ENCODE results near the gene KSR1.
"Not testable (repeated sequence)": the region's sequence is repeated elsewhere in the genome, so short reads cannot be mapped to it uniquely, and the experiment has no call there.

The KSR1 gene

DNA sequence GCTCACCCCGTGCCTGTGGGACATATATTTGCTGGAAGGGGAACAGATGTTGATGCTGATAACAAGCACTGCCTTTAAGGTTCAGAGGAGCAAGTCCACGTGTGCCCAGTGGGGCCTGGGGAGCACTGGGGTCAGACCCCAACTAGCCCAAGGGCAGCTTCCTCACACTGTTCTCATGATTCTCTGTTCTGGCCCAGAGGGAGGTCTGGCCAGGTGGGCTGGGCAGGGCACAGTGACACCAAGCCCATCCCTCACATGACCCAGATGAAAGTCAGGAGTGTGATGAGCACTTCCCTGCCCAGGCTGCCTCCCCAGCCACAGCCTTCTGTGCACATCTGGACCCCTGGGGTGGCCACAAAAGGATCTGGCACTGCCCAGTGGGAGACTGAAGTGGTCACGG lies 29.8 kb upstream of the KSR1 start:
- not testable (repeated sequence) for DNase-seq (ENCODE audit: low read depth)

GRCh38 chr17:27427166-27427862 lies 28.9 kb upstream of the KSR1 start:
- DNase-seq (ENCODE audit: low read depth) = not testable (repeated sequence)

DNA sequence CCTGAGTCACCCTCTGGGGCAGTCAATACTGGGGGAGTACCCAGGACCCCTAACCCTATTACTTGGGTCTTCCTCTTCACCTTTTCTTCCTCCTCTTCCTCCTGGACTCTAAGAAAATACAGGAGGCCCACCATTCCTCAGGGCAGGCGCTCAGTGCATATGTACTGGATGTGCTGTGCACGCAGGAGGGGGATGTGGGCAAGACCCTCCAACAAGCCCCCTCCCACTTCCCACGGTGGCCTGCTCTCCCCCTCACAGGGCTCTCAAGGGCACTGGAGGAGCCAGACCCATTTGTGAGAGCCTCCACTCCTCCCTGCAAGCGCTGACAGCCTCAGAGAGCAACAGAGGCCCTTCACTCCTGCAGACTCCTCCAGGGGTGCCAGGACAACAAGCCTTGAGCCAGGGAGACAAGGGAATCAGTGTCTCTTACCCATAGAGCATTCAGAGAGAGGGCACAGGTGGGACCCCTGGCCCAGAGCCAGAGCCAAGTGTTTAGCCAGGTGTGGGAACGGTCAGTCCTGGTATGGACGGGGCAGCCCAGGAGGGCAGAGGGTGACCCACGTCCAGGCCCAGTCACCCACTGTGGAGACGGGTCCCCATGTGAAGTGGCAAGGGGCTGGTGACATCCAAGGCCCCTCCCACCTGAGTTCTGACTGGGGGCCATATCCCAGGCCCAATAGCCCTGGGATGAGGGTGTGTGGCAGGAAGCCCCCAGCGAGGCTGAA lies 27.3 kb upstream of the KSR1 start:
- no peak for DNase-seq (ENCODE audit: low read depth)

DNA sequence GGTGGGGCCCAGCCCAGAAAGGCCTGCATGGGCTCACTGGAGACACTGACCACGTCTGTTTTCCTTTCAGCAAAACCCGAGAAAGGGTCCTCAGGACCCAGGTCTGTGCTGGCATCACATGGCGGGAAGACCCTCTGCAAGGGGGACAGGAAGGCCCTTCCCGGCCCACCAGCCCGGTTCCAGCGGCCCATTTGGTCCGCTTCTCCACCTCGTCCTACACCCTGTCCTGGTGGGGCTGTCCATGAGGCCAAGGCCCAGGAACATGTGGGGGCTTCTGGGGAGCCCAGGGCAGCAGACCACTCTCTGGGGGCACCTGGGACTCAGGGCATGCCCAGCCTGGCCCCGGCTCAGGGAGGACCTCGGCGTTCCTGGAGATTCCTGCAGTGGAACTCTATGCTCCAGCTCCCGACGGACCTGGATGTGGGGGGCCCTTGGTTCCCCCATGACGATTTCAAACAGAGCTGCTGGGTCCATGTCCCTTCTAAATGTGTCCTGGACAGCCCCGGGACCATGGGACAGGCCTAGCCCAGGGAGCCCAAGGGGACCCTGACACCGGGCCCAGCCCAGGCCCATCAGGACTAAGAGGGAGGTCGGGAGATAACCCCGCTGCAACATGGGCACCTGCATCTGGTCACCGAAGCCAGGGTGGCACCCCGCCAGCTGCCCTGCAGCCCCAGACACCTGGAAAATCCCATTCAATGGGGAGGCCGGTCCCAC lies 26.4 kb upstream of the KSR1 start:
- no peak for DNase-seq (ENCODE audit: low read depth)

DNA sequence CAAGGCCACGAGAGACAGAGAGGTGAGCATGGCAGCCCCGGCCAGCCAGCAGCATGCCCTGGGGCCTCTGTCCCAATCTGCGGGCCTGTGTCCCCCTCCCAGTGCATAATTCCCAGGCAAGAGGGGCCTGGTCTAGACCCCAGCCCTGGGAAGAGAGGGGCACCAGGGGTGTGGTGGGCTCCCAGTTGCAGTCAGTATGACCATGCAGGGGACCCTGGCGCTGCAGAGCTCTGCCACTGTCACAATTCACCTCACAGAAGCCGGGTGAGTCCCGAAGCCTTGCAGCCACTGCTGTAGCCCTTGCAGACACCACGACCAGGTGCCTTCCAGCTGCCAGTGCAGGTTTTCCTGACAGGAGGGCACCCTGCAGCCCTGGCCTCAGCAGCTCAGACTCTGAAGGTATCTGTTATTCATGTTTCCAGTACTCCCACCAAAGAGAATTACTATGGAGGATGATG lies 25.8 kb upstream of the KSR1 start:
- DNase-seq (ENCODE audit: low read depth) = no peak

DNA sequence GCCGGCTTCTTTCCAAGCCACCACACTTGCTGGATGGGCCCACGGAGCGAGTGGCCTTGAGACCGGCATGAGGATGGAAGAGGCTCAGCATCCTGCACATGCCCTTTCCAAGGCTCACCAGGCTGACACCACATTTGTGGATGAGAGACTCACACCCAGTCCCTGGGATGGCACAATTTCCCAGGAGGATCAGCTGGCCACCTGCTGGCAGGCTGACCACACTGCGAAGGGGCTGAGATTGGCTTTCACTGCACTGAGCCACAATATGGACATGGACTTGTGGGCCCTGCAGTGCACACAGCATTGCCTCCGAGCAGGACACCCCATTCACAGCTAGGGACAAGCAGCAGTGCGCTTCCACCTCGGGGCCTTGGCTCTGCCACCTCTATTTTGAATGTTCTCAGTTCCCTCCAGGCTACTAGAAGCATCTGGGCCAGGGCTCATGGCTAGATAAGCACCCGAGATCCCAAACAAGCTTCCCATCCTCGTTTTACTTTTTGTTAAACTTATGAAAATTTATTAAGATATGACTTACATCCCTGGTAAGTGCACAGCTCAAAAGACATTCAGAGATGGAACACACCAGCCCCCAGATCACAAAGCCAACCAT lies 25.3 kb upstream of the KSR1 start:
- no peak for DNase-seq (ENCODE audit: low read depth)

DNA sequence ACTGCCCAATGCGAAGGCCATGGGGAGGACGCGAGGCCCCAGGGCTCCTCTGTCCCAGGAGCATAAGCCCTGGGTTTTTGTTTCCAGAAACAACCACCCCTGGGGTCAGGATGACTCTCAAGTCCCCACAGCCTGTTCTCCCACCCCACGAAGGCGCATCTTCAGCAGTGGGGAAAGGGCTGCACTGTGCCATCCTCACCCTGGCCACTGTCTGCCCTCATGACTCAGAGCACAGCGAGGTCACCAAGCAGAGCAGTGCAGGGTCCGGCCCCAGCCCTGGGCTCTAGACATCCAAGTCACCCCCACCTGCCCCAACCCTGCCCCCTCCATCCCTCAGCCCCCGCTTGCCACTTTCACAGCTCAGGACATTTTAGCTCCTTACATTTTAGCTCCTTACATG lies 22.7 kb upstream of the KSR1 start:
- DNase-seq (ENCODE audit: low read depth) = no peak

DNA sequence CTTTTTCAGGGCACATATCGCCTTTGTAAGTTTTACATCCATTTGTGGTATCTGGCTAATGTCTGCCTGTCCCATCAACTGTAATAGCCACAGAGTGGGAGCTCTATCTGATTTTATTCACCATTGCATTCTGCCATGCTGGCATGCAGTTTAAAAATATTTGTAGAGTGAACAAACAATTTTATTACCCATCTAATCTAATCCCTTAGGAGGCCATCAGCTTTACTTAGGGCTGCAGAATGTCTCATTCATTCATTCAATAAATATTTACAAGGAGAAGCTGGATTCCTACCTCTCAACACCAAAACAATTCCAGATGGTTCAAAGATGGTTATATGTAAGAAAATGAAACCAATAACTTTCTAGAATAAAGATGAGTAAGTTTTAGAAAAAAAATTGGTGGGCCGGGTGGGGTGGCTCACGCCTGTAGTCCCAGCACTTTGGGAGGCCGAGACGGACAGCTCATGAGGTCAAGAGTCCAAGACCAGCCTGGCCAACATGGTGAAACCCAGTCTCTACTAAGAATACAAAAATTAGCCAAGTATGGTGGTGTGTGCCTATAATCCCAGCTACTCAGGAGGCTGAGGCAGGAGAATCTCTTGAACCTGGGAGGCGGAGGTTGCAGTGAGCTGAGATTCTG lies 20.7 kb upstream of the KSR1 start:
- DNase-seq (ENCODE audit: low read depth) = not testable (repeated sequence)

- DNase-seq (ENCODE audit: low read depth) = no peak
Observed at GRCh38 chr17:27438348-27438998, 17.8 kb upstream of the KSR1 start.

- DNase-seq (ENCODE audit: low read depth) = no peak
Observed at GRCh38 chr17:27439342-27439741, 16.9 kb upstream of the KSR1 start.

DNA sequence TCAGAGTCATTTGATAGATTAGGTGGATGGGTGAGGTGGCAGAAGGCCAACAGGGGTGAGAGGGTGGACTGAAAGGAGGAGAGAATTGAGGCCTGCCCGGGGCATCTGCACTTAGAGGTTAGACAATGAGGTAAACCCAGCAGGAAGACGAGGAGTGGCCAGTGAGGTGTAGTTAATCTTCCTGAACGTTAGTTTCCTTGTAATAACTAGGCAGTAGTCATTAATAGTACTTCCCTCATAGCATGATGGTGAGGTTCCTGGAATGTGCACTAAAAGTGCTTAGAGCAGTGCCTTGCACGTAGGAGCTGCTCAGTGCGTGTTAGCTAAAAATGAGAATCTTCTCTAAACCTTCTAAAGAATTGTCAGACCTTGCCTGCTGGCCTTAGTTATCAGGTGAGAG lies 13.5 kb upstream of the KSR1 start:
- no peak for DNase-seq (ENCODE audit: low read depth)

DNA sequence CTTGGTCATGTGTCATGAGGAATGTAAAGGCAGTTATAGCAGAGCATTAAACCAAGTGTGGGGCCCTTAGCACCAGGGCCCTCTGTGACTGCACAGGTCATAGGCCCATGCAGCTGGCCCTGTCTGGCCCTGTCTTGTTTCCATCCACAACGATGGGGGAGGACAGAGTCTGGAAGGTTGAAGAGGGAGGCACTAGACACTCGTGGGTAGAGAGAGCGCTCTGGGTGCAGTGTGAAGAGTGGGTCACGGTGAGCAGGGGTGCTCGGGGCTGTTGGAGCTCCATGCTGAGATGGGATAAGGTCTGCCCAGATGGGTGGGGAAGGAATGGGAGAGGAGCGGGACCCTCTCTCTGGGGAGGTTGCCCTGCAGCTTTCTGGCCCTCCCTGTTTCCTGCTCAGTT lies 12.8 kb upstream of the KSR1 start:
- DNase-seq (ENCODE audit: low read depth) = no peak

DNA sequence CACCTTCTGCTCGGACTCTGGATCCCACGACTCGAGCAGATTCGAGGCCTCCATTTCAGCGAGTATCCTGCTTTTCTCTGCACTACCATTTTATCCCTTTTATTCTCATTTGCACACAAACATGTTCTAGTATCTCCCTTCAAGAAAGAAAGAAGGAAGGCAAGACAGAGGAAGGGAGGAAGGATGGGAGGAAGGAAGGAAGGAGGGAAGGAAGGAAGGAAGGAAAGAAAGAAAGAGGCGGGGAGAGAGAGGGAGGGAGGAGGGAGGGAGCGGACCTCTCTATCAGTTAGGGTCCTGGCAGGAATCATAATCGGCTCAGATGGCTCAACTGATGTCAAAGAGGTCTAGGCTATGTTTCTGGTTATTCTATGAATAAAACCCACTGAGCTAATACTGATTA lies 10.3 kb upstream of the KSR1 start:
- DNase-seq (ENCODE audit: low read depth) = no peak

GRCh38 chr17:27446569-27447301 lies 9.5 kb upstream of the KSR1 start:
- no peak for DNase-seq (ENCODE audit: low read depth)

- not testable (repeated sequence) for DNase-seq (ENCODE audit: low read depth)
Observed at GRCh38 chr17:27448534-27448933, 7.7 kb upstream of the KSR1 start.

DNA sequence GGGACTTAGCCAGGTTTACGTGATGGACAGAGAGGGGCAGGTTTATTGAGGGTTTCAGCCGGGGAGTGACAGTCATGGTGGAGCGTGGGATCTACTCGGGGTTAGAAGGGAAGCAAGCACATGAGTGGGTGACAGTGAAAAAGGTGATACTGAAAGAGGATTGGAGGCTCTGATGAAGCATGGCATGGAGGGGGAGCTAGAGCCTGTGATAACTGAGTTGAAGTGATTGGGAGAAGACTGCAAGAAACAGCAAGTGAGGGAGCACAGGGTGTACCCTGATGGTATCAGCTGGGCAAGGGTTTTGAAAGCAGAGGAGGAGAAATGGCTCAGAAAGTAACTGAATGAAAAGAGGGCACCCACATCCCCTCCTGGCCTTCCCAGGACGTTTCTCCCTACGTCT lies 6.7 kb upstream of the KSR1 start:
- no peak for DNase-seq (ENCODE audit: low read depth)

- no peak for DNase-seq (ENCODE audit: low read depth)
Observed at GRCh38 chr17:27449988-27450387, 6.3 kb upstream of the KSR1 start.

GRCh38 chr17:27450416-27450815 lies 5.8 kb upstream of the KSR1 start:
- no peak for DNase-seq (ENCODE audit: low read depth)

DNA sequence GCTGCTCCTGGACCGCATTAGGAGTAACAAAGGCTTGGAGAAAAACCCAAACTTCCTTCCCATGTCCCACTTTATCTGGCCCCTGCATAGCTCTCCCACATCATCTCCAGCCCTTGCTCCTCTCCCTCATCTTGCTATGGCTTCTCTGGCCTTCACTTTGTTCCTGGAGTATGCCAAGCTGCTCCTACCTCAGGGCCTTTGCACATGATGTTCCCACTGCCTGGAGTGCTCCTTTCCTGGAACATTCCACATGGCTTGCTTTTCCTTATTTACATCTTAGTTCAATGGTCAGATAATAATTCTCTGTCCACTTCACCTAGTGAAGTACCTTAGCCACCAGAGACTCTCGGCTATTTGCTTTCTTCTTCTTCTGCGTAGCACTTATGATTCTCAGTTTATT lies 4.3 kb upstream of the KSR1 start:
- DNase-seq (ENCODE audit: low read depth) = no peak

DNA sequence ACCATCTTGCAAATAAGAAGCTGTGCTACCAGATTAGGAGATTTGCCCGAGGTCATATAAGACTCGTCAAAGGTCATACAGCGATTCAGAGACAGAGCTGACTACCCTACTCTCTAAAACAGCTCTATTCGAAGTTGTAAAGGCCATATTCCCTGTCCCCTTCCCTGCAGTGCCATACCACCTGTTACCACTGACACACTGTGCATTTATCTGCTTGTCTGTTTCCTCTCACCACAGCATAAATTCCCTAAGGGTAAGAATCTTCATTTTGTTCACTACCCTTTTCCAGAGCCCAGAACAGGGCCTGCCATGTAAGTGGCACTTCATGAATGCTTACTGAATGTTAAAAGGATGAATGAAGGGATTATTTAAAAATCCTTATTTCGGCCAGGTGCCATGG lies 3.4 kb upstream of the KSR1 start:
- DNase-seq (ENCODE audit: low read depth) = no peak

- DNase-seq (ENCODE audit: low read depth) = no peak
Observed at GRCh38 chr17:27453471-27453870, 2.8 kb upstream of the KSR1 start.
